ENCODE data around the gene SMIM3.

Gene SMIM3

DNA sequence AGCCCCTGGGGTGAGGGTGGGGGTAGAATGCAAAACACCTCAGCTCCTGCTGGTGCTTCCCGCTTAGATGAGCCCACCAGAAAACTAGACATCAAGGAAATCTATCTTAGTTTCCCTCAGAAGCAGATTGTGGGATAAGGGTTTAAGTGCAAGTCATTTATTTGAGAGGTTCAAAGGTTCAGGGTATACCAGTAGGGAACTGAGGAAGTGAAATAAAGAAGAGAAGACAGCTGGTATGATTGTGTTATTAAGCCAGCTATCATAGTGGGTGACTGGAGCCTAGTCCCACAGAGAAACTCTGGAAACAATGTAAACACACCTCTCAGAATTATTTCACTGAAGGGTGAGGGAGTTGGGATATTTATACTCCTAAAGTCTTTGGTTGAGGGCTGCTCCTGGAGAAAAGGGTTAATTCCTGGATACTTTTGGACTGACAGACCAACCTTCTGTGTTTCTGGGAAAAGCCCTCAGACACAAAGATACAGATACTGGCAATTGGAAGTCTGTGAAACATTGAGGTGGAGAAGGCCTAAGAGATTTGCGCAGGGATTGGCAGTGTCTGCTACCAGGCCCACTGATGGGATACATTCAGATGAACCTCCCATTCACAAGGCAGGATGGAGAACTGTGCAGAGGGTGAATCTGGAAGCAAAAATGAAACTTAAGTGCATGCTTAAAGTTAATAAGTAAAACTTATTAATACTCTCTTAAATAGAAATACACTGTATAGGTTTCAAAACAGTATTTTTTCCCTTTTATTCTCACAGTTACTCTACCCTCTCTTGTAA is 13.4 kb upstream of the SMIM3 start:
- DNase-seq (ENCODE audit: low read depth, low spot score): no peak

DNA sequence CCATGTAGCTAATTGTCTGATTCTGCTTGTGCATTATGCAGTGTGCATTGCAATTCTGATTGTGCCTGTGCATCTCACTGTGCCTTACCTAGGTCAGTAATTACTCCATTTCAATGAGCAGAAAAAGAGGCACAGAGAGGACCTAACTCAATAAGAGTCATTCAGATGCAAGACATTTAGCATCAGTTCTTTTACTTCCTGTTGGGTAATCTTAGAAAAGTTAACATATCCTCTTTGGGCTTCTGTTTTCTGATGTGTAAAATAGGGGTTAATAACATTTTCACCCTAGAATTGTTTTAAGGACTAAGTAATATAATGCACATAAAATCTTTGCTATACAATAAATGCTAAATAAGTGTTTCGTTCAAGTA is 12.8 kb upstream of the SMIM3 start:
- DNase-seq (ENCODE audit: low read depth, low spot score): no peak

DNA sequence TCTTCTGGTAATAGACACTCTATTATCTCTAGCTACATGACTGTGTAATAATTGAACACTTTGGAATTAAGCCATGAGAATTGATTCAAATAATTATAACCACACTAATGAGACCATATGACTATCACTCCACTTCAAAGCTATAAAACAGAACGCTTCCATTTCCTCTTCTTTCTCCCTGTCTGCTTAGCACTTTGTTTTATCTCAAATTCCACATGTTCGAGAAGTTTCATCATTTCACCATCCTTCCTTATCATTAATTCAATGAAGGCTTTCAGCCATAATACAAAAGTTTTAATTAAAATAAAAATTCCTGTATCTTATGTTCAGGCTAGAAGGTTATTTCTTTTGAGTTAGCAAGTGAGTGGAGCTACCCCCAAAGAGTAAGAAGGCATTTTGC is 12.3 kb upstream of the SMIM3 start:
- DNase-seq (ENCODE audit: low read depth, low spot score): no peak

DNA sequence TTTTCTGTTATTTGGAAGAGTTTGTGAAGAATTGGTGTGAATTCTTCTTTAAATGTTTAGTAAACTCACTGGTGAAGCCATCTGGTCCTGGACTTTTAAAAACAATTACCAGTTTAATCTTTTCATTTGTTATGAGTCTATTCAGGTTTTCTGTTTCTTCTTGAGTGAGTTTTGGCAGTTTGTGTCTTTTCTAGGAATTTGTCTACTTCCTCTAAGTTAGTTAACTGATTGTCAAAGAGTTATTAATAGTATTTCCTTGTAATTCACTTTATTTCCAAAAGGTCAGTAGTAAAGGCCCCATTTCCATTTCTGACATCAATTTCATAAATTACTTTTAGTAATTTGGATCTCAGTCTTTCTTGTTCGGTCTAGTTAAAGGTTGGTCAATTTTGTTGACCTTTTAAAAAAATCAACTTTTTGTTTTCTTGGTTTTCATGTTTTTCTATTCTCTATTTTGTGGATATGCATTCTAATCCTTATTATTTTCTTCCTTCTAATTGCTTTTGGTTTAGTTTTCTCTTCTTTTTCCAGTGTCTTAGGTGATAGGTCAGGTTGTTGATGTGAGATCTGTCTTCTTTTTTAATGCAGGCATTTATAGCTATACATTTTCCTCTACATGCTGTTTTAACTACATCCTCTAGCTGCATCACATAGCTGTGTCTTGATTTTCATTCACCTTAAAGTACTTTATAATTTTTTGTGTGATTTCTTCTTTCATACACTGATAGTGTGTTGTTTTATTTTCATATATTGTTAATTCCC is 7.3 kb upstream of the SMIM3 start:
- DNase-seq (ENCODE audit: low read depth, low spot score): no peak

DNA sequence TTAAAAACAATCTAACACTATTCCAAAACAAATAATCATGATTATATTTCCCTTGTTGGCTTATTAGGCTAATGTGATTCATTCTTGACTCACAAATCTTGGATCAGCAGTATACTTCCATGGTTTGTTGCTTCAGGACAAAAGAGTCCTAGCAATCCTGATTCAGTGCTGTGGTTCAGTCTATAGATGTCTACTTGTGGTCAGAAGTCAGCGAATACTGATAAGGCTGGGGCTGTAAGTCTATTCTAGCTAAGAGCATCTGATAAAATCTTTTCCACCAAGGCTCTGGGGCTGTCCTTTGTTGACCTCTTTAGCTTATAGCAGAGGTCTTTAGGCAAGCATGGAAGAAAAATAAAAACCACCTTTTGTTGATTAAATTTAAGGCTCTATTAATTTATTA is 4.4 kb upstream of the SMIM3 start:
- no peak for DNase-seq (ENCODE audit: low read depth, low spot score)

DNA sequence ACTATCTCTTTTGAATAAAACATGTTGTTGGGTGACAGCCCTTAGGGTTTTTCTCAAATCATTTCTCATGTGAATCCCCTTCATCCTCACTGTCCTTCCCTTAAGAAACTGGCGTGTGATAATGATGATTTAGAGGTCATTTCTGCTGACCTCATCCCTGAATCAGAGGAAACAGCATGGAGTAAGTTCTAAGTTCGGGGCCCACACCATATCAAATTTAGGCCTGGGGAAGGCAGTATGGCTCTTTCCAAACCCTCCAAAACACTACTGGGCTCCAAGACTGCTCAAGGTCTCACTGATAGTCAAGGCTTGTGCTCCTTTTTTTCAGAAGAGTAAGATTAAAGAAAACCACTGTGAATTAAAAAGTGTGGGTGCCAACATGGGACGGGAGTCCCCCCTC is 872 bp upstream of the SMIM3 start:
- DNase-seq (ENCODE audit: low read depth, low spot score): no peak

DNA sequence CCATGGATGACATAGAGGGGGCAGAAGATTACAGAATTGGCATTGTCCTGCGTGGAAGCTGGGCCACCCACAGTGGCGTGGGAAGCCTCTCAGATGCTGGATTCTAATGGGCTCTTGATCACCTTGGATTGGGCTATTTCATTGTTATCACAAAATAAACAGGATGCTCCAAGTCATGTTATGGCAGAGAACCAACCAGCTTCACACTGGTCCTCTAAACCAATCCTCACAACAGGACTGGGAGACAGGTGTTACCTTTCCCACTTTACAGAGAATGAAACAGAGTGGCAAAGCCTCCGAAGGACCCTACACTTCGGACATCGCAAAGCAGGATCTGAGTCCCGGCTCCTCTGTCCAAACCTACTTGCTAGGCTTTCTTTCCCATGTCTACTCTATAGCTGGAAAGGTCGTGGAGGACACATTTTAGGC is 455 bp upstream of the SMIM3 start:
- no peak for DNase-seq (ENCODE audit: low read depth, low spot score)

DNA sequence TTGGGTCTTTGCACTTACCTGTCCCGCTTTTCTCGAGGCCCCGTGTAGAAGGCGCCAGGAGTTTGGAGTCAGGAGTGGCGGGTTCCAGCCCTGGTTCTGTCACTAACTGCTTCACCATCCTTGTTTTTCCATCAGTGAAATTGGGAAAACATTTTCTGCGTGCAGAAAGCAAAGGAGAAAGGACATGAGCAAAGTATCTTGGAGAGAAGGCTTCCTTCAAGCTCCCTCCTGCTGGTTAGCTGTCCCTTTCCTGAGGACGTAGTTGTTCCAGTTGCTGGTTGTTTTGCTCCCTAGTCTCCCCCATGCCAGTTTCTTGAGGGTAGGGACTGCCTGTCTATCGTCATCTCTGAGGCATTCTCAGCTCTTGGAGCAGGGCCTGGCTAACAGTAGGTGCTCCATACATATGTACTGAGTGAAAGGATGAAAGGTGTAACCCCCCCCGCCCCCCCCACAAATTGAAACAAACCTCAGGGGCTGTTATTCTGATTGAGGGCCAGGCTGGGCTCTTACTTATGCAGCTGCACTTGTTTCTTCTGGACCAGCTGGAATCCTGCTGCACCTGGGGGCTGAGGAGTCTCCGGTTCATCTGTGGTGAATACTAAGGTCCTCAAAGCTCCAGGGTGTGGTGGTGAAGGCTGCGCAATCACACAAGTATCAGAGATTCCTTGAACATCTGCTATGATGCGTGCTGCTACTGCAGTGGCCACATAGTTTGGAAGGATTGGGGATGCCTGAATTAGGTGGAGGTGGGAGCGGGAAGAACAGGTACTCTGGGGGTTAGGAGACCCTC is 1.0 kb downstream of the SMIM3 start:
- no peak for DNase-seq (ENCODE audit: low read depth, low spot score)

GRCh38 chr5:150780187-150780692 is 1.7 kb downstream of the SMIM3 start:
- no peak for DNase-seq (ENCODE audit: low read depth, low spot score)

DNA sequence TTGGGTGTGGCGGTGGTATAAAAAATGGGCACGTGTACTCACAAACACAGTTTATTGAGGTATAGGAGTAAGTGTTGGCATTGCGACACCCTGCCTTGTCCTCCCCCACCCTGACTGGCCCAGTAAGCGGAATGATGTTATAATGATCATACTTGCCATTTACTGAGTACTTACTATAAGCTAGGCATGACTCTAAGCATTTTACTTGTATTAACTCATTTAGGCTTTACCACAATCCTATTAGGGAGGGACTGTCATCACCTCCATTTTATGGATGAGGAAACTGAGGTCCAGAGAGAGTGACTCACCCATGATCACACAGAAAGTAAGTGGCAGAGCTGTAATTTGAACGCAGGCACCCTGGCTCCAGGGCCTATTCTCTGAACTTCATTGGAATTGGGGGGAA is 2.3 kb downstream of the SMIM3 start:
- DNase-seq (ENCODE audit: low read depth, low spot score): no peak

- no peak for DNase-seq (ENCODE audit: low read depth, low spot score)
Measured at GRCh38 chr5:150781706-150782614, 3.4 kb downstream of the SMIM3 start.

- no peak for DNase-seq (ENCODE audit: low read depth, low spot score)
Measured at GRCh38 chr5:150782850-150783249, 4.3 kb downstream of the SMIM3 start.

DNA sequence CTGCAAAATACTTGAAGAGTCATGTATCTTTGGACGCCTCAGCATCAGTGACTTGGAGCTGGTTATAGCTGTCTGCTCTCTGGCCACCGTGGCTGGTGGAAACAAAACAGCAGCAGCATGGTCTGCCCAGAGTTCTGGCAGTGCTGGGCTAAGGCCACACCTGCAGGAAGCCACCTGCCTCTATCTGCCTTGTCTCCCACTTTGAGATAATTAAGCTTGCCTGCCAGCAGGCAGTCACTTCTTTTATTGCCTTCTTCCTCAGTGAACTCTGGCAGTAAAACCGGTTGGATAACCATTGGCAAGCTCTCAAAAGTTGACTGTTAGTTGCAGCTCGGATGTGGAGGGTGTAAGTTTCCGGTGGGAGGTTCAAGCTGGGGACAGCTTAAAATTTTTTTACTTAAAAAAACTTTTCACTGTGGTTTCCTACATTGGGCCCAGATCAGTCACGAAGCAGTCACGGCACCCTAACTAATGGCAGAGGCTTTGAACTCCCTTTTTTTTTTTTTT is 4.9 kb downstream of the SMIM3 start:
- DNase-seq (ENCODE audit: low read depth, low spot score): no peak

- no peak for DNase-seq (ENCODE audit: low read depth, low spot score)
Measured at GRCh38 chr5:150785950-150786349, 7.4 kb downstream of the SMIM3 start.

GRCh38 chr5:150786876-150787275 is 8.3 kb downstream of the SMIM3 start:
- DNase-seq (ENCODE audit: low read depth, low spot score): no peak

GRCh38 chr5:150787656-150788055 is 9.1 kb downstream of the SMIM3 start:
- no peak for DNase-seq (ENCODE audit: low read depth, low spot score)

GRCh38 chr5:150788977-150789376 is 10.4 kb downstream of the SMIM3 start:
- DNase-seq (ENCODE audit: low read depth, low spot score): no peak

GRCh38 chr5:150789450-150789849 is 10.9 kb downstream of the SMIM3 start:
- no peak for DNase-seq (ENCODE audit: low read depth, low spot score)

- DNase-seq (ENCODE audit: low read depth, low spot score): peak; percentile 31
Measured at GRCh38 chr5:150789943-150790611, 11.5 kb downstream of the SMIM3 start.

DNA sequence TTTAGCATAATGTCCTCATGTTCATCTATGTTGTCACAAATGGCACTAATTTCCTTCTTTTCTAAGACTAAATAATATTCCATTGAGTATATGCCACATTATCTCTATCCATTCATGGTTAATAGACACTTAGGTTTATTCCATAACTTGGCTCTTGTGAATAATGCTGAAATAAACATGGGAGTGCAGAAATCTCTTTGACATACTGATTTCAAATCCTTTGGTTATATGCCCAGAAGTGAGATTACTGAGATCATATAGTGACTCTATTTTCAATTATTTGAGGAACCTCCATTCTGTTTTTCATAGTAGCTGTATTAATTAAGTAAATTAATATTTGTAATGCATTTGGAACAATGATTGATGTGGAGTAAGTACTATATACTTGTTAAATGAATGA is 13.0 kb downstream of the SMIM3 start:
- no peak for DNase-seq (ENCODE audit: low read depth, low spot score)
